GM18517 (cell line): ENCODE measurements around the gene RFX6.

Experiments used
- ATAC-seq: cut with Tn5 transposase; IDR thresholded peaks from one replicate; pipeline ENCODE4 v1.9.1; 2021; ENCODE audit warnings: mild to moderate bottlenecking, moderate library complexity; ENCODE audit not compliant: unreplicated experiment

RFX6 gene

GRCh38 chr6:116894669-116895068, 17.6 kb downstream of the RFX6 start:
- ATAC-seq, result no peak

- no peak for ATAC-seq
These were observed 18.9 kb downstream of the RFX6 start for GRCh38 chr6:116895935-116896334.

GRCh38 chr6:116902634-116903033, 25.6 kb downstream of the RFX6 start:
- ATAC-seq, result no peak

DNA sequence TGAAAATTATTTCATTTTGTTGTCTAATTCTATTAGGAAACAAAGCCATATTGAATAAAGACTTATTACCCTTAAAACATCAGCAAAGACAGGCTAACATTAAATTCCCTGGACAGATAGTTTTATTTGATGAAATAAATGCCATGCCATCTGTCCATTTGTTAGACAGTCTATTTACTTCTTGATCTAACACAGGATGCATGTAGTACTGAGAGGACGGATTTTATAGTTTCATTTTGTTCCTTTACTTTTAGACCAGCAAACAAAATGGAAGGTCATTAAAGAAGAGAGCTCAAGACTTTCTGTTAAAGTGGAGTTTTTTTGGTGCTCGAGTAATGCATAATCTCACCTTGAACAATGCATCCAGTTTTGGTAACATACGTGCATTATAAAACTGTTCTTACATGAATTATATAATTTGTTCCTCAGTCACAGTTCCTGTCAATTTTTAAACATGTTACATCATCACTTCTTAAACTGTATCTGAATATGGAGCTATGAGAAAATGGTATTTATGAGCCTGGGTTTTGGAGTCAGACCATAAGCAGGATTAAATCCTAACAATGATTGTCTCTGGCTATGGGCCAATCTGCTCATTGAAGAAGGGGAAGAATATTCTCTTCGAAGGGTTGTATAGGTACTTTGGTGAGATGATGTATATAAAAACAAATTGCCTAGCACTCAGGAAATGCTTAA, 46.0 kb downstream of the RFX6 start:
- no peak for ATAC-seq

DNA sequence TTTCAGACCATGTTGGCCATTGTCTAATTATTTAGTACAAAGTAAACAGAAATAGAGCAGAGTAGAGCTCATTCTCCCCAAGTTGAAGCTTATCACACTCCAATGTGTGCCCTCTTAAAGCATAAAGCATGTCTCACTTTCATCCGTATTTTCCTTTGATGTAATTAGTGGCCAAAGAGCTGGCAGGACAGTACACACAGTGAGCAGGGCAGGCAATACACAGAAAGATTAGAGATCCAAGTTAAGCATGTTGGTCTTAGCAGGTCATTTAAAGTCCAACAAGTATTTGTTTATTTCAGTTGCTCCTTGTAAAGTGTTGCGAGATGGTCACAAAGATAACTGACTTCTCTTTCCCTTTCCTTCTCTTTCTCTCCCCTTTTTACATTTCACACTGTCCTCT, 47.2 kb downstream of the RFX6 start:
- no peak for ATAC-seq

GRCh38 chr6:116925088-116925794, 48.2 kb downstream of the RFX6 start:
- no peak for ATAC-seq

DNA sequence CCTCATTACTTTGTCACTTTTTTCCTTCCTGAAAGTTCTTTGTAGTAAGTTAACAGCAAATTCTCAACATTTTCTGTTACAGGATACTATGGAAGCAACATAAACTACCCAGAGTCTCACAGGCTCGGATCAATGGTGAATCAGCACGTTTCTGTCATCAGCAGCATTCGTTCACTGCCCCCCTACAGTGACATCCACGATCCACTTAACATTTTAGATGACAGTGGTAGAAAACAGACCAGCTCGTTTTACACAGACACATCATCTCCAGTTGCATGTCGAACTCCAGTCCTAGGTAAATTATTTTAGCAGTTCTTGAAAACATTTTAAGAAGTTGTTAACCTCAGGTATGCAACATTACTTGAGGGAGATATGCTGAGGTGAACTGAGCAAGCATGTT, 51.6 kb downstream of the RFX6 start:
- no peak for ATAC-seq

- no peak for ATAC-seq
These were observed 52.8 kb downstream of the RFX6 start for GRCh38 chr6:116929825-116930224.

- no peak for ATAC-seq
These were observed 54.4 kb downstream of the RFX6 start for GRCh38 chr6:116931456-116931855.

DNA sequence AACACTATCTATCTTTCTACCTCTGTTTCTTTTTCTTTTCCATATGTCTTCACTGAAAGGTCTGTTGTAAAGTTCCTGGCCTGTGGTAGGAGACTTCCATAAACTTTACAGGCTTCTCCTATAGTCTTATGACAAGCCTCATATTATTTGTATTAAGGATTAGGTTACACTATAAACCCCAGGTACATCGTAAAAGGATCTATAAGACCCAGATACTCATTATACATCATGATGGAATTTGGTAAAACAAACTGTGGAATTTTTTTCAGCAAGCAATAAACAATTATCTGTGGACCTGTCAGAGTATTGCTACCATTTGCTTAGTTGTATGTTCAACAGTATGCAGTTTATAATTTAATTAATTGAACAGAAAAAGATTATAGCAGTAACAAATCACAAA, 55.5 kb downstream of the RFX6 start:
- ATAC-seq, result no peak

- no peak for ATAC-seq
These were observed 56.4 kb downstream of the RFX6 start for GRCh38 chr6:116933485-116933884.

- ATAC-seq, result no peak
These were observed 61.3 kb downstream of the RFX6 start for GRCh38 chr6:116938305-116938704.

DNA sequence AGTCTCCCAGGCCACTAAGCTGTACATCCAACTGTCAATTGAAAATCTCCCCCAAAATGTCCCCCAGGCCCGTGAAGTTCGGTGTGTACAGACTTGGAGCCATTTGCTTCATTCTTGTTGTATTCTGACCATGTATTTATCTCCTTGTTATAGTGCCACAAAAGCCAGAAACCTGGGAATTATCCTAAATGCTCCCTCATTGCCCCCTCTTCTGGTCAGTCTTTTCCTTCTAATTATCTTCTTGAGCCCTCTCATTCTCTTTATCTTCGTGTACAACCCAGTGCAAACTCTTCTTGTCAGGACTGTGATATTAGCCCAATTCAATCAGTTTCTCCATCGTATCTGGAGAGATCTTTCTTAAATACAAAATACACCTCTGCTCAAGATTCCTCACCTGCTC, 64.7 kb downstream of the RFX6 start:
- ATAC-seq, result no peak

- ATAC-seq, result no peak
These were observed 68.8 kb downstream of the RFX6 start for GRCh38 chr6:116945809-116946208.

- no peak for ATAC-seq
These were observed 71.7 kb downstream of the RFX6 start for GRCh38 chr6:116948533-116949304.

GRCh38 chr6:116949964-116950363, 72.9 kb downstream of the RFX6 start:
- ATAC-seq, result no peak

GRCh38 chr6:116954335-116954734, 77.3 kb downstream of the RFX6 start:
- ATAC-seq, result no peak

GRCh38 chr6:116954938-116955337, 77.9 kb downstream of the RFX6 start:
- ATAC-seq, result no peak

- no peak for ATAC-seq
These were observed 78.7 kb downstream of the RFX6 start for GRCh38 chr6:116955773-116956172.

DNA sequence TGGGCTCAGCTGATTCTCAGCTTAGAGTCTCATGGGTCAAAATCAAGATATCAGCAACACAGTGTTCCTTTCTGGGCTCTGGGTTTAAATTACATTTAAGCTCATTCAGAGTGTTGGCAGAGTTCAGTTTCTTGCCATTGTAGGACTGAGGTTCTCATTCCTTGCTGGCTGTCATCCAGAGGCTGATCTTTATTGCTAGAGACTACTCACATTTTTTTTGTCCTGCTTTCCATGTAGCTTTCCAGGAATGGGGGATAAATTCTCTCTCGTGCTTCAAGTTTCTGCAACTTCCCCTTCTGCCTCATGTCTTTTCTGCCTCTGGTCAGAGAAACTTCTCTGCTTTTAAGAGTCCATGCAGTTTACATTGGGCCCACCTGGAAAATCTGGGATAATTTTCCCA, 86.9 kb downstream of the RFX6 start:
- ATAC-seq, result no peak

DNA sequence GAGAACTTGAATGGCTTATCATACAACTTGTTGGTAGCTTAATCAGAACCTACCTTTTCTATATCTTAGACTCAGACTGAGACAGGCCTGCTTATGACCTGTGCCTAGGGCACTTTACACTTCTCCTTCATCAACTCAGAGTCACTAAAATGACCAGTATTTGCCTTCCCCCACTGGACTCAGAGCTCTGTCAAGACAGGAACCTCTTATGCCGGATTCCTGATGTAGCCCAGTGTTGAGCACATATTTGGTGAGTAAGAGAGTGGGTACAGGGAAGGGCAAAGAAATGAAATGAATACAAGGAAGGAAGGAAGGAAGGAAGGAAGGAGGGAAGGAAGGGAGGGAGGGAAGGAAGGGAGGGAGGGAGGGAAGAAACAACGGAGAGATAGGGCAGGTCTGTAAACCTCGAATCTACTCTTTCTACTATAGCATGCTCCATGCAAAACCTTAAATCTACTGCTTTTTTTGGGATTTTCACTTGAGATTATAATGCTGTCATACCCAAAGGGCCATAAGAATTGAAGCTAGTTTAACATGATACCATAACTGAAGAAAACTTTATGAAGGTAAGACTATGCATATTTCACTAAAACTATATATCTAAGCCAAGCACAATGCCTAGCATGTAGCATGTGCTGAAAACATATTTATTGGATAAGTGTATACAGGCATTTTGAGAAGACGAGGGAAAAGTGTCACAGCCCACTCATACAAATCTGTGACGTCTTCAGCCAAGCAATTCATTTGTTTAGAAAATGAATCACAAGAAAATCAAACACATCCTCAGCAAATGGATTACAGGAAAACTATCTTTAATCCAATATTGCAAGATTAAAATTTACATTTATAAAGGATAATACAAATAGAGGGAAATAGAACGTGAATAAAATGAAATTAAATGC, 89.9 kb downstream of the RFX6 start:
- no peak for ATAC-seq
